Breast epithelium (tissue), 3 donors: ENCODE measurements around the gene NDUFS8.

Experiments used
- CTCF ChIP-seq, 3 donors: fragments of 450-650 bp; IDR thresholded peaks; one replicate each; pipeline ENCODE4 v1.5.1; 2016 to 2017; ENCODE audit warnings: antibody characterized with exemption in 3 of 3, mild to moderate bottlenecking in 3 of 3, moderate library complexity in 3 of 3
- POLR2AphosphoS5 ChIP-seq, 3 donors: sonication (generic); formaldehyde crosslinking; IDR thresholded peaks; one replicate each; pipeline ENCODE4 v1.6.1; 2017; ENCODE audit warnings: antibody characterized with exemption in 3 of 3

- TF ChIP-seq CTCF (IDR thresholded peaks at IDR 0.05) (no peak), POLR2AphosphoS5 (IDR thresholded peaks at IDR 0.05) (no peak)
Observed at GRCh38 chr11:68077617-68078582, 47.4 kb downstream of the NDUFS8 start.
